ENCODE data around the gene PDZRN3. TPM values are rescaled to one million over a fixed set of nuclear protein-coding genes. Genes with fewer than 3 reads are reported as not detected.

The PDZRN3 gene
- total and polyA plus RNA-seq, 8 donors, result 4.5 to 10.9 (median 7.4) TPM

GRCh38 chr3:73576999-73577461, 47.7 kb downstream of the PDZRN3 start:
- no peak for DNase-seq
- no peak for TF ChIP-seq CTCF (IDR thresholded peaks at IDR 0.05)
- Histone ChIP-seq H3K4me1 (peaks cover 0 to 6% (median 0%) of the 10 kb centered on the region in 3 donors), H3K9me3 (no peaks in the 10 kb centered on the region), H3K27me3 (no peaks in the 10 kb centered on the region), H3K36me3 (no peaks in the 10 kb centered on the region), H3K4me3 (no peak overlapping the region), H3K27ac (no peak overlapping the region)
- ATAC-seq, result peak in 2 of 4 donors; percentile 14 to 28
- 48 to 58% methylated on average over 4 of the region's 4 CpGs for WGBS, 2 donors
- intact Hi-C loops (cut with DNase I), result no loop called here
- FAIRE-seq, result no peak

GRCh38 chr3:73575953-73576352, 48.8 kb downstream of the PDZRN3 start:
- intact Hi-C loops (cut with DNase I), result no loop called here
- Histone ChIP-seq H3K27me3 (no peaks in the 10 kb centered on the region), H3K4me3 (no peak overlapping the region), H3K27ac (no peak overlapping the region), H3K9me3 (no peaks in the 10 kb centered on the region), H3K36me3 (no peaks in the 10 kb centered on the region), H3K4me1 (peaks cover 0 to 6% (median 0%) of the 10 kb centered on the region in 3 donors)
- ATAC-seq (no peak), FAIRE-seq (no peak), DNase-seq (no peak)
- TF ChIP-seq CTCF (IDR thresholded peaks at IDR 0.05), result no peak
- 89 to 92% methylated on average over 3 of the region's 3 CpGs for WGBS, 2 donors

- Histone ChIP-seq H3K27me3 (no peaks in the 10 kb centered on the region), H3K9me3 (no peaks in the 10 kb centered on the region), H3K27ac (no peak overlapping the region), H3K4me3 (no peak overlapping the region), H3K36me3 (no peaks in the 10 kb centered on the region), H3K4me1 (peaks cover 0 to 6% (median 0%) of the 10 kb centered on the region in 3 donors)
- intact Hi-C loops (cut with DNase I), result no loop called here
- ATAC-seq (peak in 2 of 4 donors; percentile 50 to 59), DNase-seq (no peak), FAIRE-seq (no peak)
- no peak for TF ChIP-seq CTCF (IDR thresholded peaks at IDR 0.05)
- 33 to 39% methylated on average over 2 of the region's 2 CpGs for WGBS, 2 donors
Measured at GRCh38 chr3:73575519-73575918, 49.2 kb downstream of the PDZRN3 start.

GRCh38 chr3:73573204-73573603, 51.5 kb downstream of the PDZRN3 start:
- H3K4me3 ChIP-seq, result no peak overlapping the region
- H3K4me1 ChIP-seq, result peaks cover 0 to 6% (median 0%) of the 10 kb centered on the region in 3 donors
- intact Hi-C loops (cut with DNase I), result no loop called here
- H3K36me3 ChIP-seq, result no peaks in the 10 kb centered on the region
- ATAC-seq (no peak), DNase-seq (no peak), FAIRE-seq (no peak)
- H3K27ac ChIP-seq, result no peak overlapping the region
- no peaks in the 10 kb centered on the region for H3K9me3 ChIP-seq
- no peaks in the 10 kb centered on the region for H3K27me3 ChIP-seq
- 91 to 94% methylated on average over 2 of the region's 2 CpGs for WGBS, 2 donors
- TF ChIP-seq CTCF (IDR thresholded peaks at IDR 0.05), result no peak

GRCh38 chr3:73572368-73572767, 52.4 kb downstream of the PDZRN3 start:
- ATAC-seq, result peak in 2 of 4 donors; percentile 56 to 63
- Histone ChIP-seq H3K27me3 (no peaks in the 10 kb centered on the region), H3K9me3 (no peaks in the 10 kb centered on the region), H3K27ac (no peak overlapping the region), H3K36me3 (no peaks in the 10 kb centered on the region), H3K4me1 (peaks cover 0 to 6% (median 0%) of the 10 kb centered on the region in 3 donors), H3K4me3 (no peak overlapping the region)
- no peak for TF ChIP-seq CTCF (IDR thresholded peaks at IDR 0.05)
- WGBS, 2 donors, result 56 to 68% methylated on average over 3 of the region's 3 CpGs
- no peak for FAIRE-seq
- intact Hi-C loops (cut with DNase I), result no loop called here
- no peak for DNase-seq

Measured in pancreas (tissue), 10 donors.